Astrocyte of the cerebellum (primary cell): ENCODE measurements around the gene NEURL3.

Experiments
- DNase-seq: peaks from one replicate; pipeline ENCODE4 v3.0.0-alpha.2; 2011; ENCODE audit warnings: low read depth
- H3K4me3 ChIP-seq: 2 replicates; pipeline ENCODE4 v1.5.1; 2011; ENCODE audit warnings: mild to moderate bottlenecking, low read depth, low read length, moderate library complexity
- CTCF ChIP-seq: IDR thresholded peaks from 2 replicates; pipeline ENCODE4 v1.5.1; 2012; ENCODE audit warnings: low read length, low read depth, moderate library complexity, mild to moderate bottlenecking; ENCODE audit errors: missing control alignments
- in situ Hi-C: cut with HindIII; loops from 2 replicates; pipeline ENCODE4 v1.10.0; 2017; ENCODE audit warnings: low sequenced_read_pairs

NEURL3 gene

GRCh38 chr2:96539215-96539920 lies 34.2 kb upstream of the NEURL3 start:
- TF ChIP-seq CTCF = no peak
- no peak overlapping the region for H3K4me3 ChIP-seq
- DNase-seq = no peak
- in situ Hi-C loops = loop anchor here (25.0 kb wide), 1 partner anchor 252 kb away; no protein-coding TSS in a partner anchor

GRCh38 chr2:96538487-96539214 lies 33.5 kb upstream of the NEURL3 start:
- H3K4me3 ChIP-seq = peak overlapping the region; percentile 63
- TF ChIP-seq CTCF = no peak
- in situ Hi-C loops = loop anchor here (25.0 kb wide), 1 partner anchor 251 kb away; no protein-coding TSS in a partner anchor
- DNase-seq = no peak

GRCh38 chr2:96537734-96538486 lies 32.8 kb upstream of the NEURL3 start:
- TF ChIP-seq CTCF = no peak
- peak overlapping the region; percentile 63 for H3K4me3 ChIP-seq
- in situ Hi-C loops = loop anchor here (25.0 kb wide), 1 partner anchor 251 kb away; no protein-coding TSS in a partner anchor
- no peak for DNase-seq

GRCh38 chr2:96537066-96537733 lies 32.0 kb upstream of the NEURL3 start:
- in situ Hi-C loops = loop anchor here (25.0 kb wide), 1 partner anchor 250 kb away; no protein-coding TSS in a partner anchor
- DNase-seq = peak; percentile 24
- no peak for TF ChIP-seq CTCF
- peak overlapping the region; percentile 63 for H3K4me3 ChIP-seq

- TF ChIP-seq CTCF = peak; percentile 29
- DNase-seq = peak; percentile 58
- in situ Hi-C loops = loop anchor here (25.0 kb wide), 1 partner anchor 249 kb away; no protein-coding TSS in a partner anchor
- H3K4me3 ChIP-seq = peak within 1 kb of the TSS; percentile 63
Measured at GRCh38 chr2:96536445-96537065, 31.4 kb upstream of the NEURL3 start, which contains the start of gene ARID5A. ARID5A (plus strand) TSS chr2:96536752; CDS start chr2:96536827, 75 bp downstream.
